Left ventricle myocardium inferior (tissue), 1 donor: ENCODE results near the gene FIGN. TPM values are rescaled to one million over a fixed set of nuclear protein-coding genes. Genes with fewer than 3 reads are reported as not detected.

Experiments used
- DNase-seq: peaks from one replicate; pipeline ENCODE4 v3.0.0-alpha.2; 2020
- H3K27ac ChIP-seq: fragments of 200-600 bp; replicated peaks from 2 replicates; pipeline ENCODE4 v1.8.0; 2021
- H3K27me3 ChIP-seq: fragments of 200-600 bp; 2 replicates; pipeline ENCODE4 v1.8.0; 2021; ENCODE audit warnings: low read depth
- H3K36me3 ChIP-seq: fragments of 200-600 bp; 2 replicates; pipeline ENCODE4 v1.8.0; 2021
- H3K4me1 ChIP-seq: fragments of 200-600 bp; 2 replicates; pipeline ENCODE4 v1.8.0; 2021
- H3K4me3 ChIP-seq: fragments of 200-600 bp; 2 replicates; pipeline ENCODE4 v1.8.0; 2021; ENCODE audit warnings: mild to moderate bottlenecking, moderate library complexity
- H3K9me3 ChIP-seq: fragments of 200-600 bp; replicated peaks from 2 replicates; pipeline ENCODE4 v1.8.0; 2021
- intact Hi-C: fragments of 100-400 bp; cut with micrococcal nuclease; formaldehyde crosslinking; loops from one replicate; pipeline ENCODE4 v1.11.0; 2022
- total RNA-seq: library from RNA; stranded (reverse); fragmentation: NEBNext Ultra II Directional; extraction: Animal tissue kit (Norgen Biotek cat#: 25700); gene quantifications from one replicate; pipeline ENCODE4 v1.2.1, GENCODE V29; 2021
- TF ChIP-seq, protein P1 (sequence below): fragments of 200-600 bp; IDR thresholded peaks from 2 replicates; pipeline ENCODE4 v1.8.0; 2021; ENCODE audit warnings: antibody characterized with exemption, mild to moderate bottlenecking, borderline replicate concordance
- donor health status: DM: no; HTN: yes; CAD: no; lungs with severe emphysema.

Gene FIGN
- total RNA-seq, 1 donor from 2014 or later = 12.9 TPM

GRCh38 chr2:163775304-163775703, 39.5 kb upstream of the FIGN start:
- H3K4me3 ChIP-seq = no peak overlapping the region
- H3K9me3 ChIP-seq = no peaks in the 10 kb centered on the region
- no peaks in the 10 kb centered on the region for H3K36me3 ChIP-seq
- TF ChIP-seq, protein P1, sequence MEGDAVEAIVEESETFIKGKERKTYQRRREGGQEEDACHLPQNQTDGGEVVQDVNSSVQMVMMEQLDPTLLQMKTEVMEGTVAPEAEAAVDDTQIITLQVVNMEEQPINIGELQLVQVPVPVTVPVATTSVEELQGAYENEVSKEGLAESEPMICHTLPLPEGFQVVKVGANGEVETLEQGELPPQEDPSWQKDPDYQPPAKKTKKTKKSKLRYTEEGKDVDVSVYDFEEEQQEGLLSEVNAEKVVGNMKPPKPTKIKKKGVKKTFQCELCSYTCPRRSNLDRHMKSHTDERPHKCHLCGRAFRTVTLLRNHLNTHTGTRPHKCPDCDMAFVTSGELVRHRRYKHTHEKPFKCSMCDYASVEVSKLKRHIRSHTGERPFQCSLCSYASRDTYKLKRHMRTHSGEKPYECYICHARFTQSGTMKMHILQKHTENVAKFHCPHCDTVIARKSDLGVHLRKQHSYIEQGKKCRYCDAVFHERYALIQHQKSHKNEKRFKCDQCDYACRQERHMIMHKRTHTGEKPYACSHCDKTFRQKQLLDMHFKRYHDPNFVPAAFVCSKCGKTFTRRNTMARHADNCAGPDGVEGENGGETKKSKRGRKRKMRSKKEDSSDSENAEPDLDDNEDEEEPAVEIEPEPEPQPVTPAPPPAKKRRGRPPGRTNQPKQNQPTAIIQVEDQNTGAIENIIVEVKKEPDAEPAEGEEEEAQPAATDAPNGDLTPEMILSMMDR = no peak
- H3K27ac ChIP-seq = no peak overlapping the region
- no peaks in the 10 kb centered on the region for H3K4me1 ChIP-seq
- intact Hi-C loops = no loop called here
- H3K27me3 ChIP-seq = no peaks in the 10 kb centered on the region
- DNase-seq = no peak

- no peak overlapping the region for H3K27ac ChIP-seq
- no peaks in the 10 kb centered on the region for H3K9me3 ChIP-seq
- TF ChIP-seq, protein P1 = no peak
- no peak overlapping the region for H3K4me3 ChIP-seq
- H3K27me3 ChIP-seq = no peaks in the 10 kb centered on the region
- intact Hi-C loops = no loop called here
- DNase-seq = no peak
- H3K4me1 ChIP-seq = no peaks in the 10 kb centered on the region
- H3K36me3 ChIP-seq = no peaks in the 10 kb centered on the region
Observed at GRCh38 chr2:163774862-163775261, 39.1 kb upstream of the FIGN start.

GRCh38 chr2:163773276-163773675, 37.5 kb upstream of the FIGN start:
- Histone ChIP-seq H3K4me3 (no peak overlapping the region), H3K27ac (no peak overlapping the region), H3K27me3 (no peaks in the 10 kb centered on the region), H3K9me3 (no peaks in the 10 kb centered on the region), H3K36me3 (no peaks in the 10 kb centered on the region), H3K4me1 (peaks cover 5% of the 10 kb centered on the region)
- TF ChIP-seq, protein P1 = no peak
- no peak for DNase-seq
- intact Hi-C loops = no loop called here

DNA sequence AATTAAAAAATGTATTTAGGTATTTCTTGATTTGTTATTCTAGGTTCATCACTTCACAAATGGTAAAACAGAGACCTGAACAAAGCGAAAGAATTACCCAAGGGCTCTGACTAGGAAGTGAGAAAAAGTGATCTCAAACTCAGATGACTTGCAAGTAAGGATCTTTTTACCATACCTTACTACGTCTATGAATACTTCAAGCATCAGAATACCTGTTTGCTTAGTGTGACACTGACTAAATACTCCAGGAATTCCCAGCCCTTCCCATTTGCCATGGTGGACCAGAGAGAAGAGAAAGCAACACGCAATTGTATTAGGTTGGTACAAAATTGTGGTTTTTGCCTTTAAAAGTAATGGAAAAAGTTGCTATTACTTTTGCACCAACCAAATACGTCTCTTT, 35.8 kb upstream of the FIGN start:
- DNase-seq = no peak
- no peaks in the 10 kb centered on the region for H3K27me3 ChIP-seq
- no peak overlapping the region for H3K27ac ChIP-seq
- TF ChIP-seq, protein P1 = no peak
- intact Hi-C loops = no loop called here
- H3K4me3 ChIP-seq = no peak overlapping the region
- H3K9me3 ChIP-seq = no peaks in the 10 kb centered on the region
- peaks cover 5% of the 10 kb centered on the region for H3K4me1 ChIP-seq
- no peaks in the 10 kb centered on the region for H3K36me3 ChIP-seq

- Histone ChIP-seq H3K27me3 (no peaks in the 10 kb centered on the region), H3K36me3 (no peaks in the 10 kb centered on the region), H3K4me3 (no peak overlapping the region), H3K4me1 (peaks cover 5% of the 10 kb centered on the region), H3K27ac (no peak overlapping the region), H3K9me3 (no peaks in the 10 kb centered on the region)
- TF ChIP-seq, protein P1 = no peak
- no peak for DNase-seq
- intact Hi-C loops = no loop called here
Observed at GRCh38 chr2:163768881-163769695, 33.3 kb upstream of the FIGN start.
